IgD-negative memory B cell (primary cell): Measurements from ENCODE around the gene COL1A2. TPM values are rescaled to one million over a fixed set of nuclear protein-coding genes. Genes with fewer than 3 reads are reported as not detected.

Experiments
- H3K27ac Mint-ChIP-seq, 3 donors: one replicate each; pipeline ENCODE4 v1.8.0; 2020 to 2022; ENCODE audit warnings: mild to moderate bottlenecking in 3 of 3, mixed read lengths in 3 of 3, moderate library complexity in 1 of 3
- H3K27me3 Mint-ChIP-seq: one replicate; pipeline ENCODE4 v1.8.0; 2021; ENCODE audit warnings: mixed read lengths
- H3K36me3 Mint-ChIP-seq: one replicate; pipeline ENCODE4 v1.8.0; 2020; ENCODE audit warnings: mild to moderate bottlenecking, mixed read lengths
- H3K4me1 Mint-ChIP-seq, 3 donors: one replicate each; pipeline ENCODE4 v1.8.0; 2020 to 2022; ENCODE audit warnings: mixed read lengths in 3 of 3, mild to moderate bottlenecking in 1 of 3
- H3K4me3 Mint-ChIP-seq, 4 donors: one replicate each; pipeline ENCODE4 v1.8.0; 2020 to 2022; ENCODE audit warnings: mild to moderate bottlenecking in 4 of 4, mixed read lengths in 4 of 4, moderate library complexity in 3 of 4
- H3K9me3 Mint-ChIP-seq, 3 donors: one replicate each; pipeline ENCODE4 v1.8.0; 2020 to 2021; ENCODE audit warnings: mixed read lengths in 3 of 3, mild to moderate bottlenecking in 1 of 3
- polyA plus RNA-seq: library from polyadenylated mRNA; unstranded; fragments of 300-500 nt; fragmentation: Illumina TruSeq; gene quantifications from one replicate; pipeline ENCODE4 v1.2.3, GENCODE V29; 2021

Gene COL1A2
- polyA plus RNA-seq, 1 donor from 2014 or later = not detected

DNA sequence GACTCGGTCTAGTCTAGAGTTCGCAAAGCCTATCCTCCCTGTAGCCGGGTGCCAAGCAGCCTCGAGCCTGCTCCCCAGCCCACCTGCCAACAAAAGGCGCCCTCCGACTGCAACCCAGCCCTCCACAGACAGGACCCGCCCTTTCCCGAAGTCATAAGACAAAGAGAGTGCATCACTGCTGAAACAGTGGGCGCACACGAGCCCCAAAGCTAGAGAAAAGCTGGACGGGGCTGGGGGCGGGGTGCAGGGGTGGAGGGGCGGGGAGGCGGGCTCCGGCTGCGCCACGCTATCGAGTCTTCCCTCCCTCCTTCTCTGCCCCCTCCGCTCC lies 622 bp upstream of the COL1A2 start:
- Mint-ChIP-seq H3K9me3 (peaks cover 0 to 2% (median 0%) of the 10 kb centered on the region in 3 donors), H3K4me3 (peak overlapping the region in 1 of 4 donors; percentile 19), H3K4me1 (peaks cover 6% of the 10 kb centered on the region in 3 donors), H3K27ac (no peak overlapping the region), H3K36me3 (no peaks in the 10 kb centered on the region), H3K27me3 (peaks cover 6% of the 10 kb centered on the region)

DNA sequence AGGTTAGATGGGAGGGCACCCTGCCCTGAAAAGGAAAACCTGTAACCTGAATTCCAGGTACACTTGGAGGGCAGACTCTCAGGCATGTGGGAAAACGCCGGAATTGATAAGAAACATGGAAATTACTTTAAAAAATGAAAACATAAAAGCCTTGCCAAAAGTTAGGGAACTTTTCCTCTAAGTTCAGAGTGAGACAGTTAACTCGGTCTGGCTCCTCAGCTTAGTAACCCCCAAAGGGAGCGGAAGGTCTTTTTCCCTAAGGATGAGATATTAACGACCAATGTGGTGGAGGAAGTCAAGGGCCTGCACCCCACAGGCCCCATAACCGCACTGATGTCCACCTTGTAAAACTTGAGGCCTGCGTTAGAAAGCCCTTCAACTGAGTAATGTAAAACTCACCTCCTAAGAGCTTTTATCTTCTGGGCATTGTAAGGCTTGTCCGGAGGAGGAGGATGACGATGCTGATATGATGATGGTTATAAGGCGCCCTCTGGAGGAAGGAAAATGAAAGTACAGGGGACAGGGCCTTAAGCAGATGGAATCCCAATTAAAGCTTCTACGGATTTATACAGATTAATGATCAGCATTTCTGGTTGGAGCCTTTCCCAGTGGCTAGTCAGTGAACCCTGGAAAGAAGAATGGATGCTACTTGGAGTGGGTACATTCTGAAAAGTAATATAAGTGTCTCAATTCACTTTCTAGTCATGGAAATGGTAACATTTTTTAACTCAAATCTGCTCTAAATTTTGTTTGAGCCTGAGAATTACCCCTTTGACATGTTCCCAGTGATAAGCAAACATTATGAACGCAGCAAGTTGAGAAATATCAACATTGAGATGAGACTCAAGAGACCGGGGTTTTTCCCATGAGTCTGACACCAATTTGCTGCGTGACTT lies 694 bp downstream of the COL1A2 start:
- peaks cover 6% of the 10 kb centered on the region in 3 donors for H3K4me1 Mint-ChIP-seq
- peaks cover 6% of the 10 kb centered on the region for H3K27me3 Mint-ChIP-seq
- no peak overlapping the region for H3K27ac Mint-ChIP-seq
- H3K9me3 Mint-ChIP-seq = peaks cover 0 to under 1% (median 0%) of the 10 kb centered on the region in 3 donors
- peak overlapping the region in 3 of 4 donors; percentile 22 to 88 (median 23) for H3K4me3 Mint-ChIP-seq
- no peaks in the 10 kb centered on the region for H3K36me3 Mint-ChIP-seq

DNA sequence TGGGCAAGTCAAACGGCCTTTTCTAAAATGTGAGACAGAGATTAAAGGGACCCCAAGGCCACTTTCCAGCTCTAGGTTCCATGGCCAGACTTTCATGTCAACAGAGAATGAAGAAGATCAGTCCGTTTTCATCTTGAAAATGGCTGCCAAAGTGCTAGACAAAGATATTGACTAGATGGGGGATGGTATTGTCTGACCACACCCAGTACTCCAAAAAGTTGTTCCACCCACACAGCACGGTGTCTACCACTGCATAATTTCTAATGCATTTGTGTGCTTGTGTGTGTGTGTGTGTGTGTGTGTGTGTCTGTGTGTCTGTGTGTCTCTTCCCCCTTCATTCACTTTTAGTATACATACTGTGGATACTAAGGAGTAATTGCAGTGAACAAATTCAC lies 1.3 kb downstream of the COL1A2 start:
- H3K9me3 Mint-ChIP-seq = no peaks in the 10 kb centered on the region
- no peak overlapping the region for H3K4me3 Mint-ChIP-seq
- no peaks in the 10 kb centered on the region for H3K36me3 Mint-ChIP-seq
- peaks cover 13% of the 10 kb centered on the region for H3K27me3 Mint-ChIP-seq
- H3K27ac Mint-ChIP-seq = no peak overlapping the region
- peaks cover 6% of the 10 kb centered on the region in 3 donors for H3K4me1 Mint-ChIP-seq

DNA sequence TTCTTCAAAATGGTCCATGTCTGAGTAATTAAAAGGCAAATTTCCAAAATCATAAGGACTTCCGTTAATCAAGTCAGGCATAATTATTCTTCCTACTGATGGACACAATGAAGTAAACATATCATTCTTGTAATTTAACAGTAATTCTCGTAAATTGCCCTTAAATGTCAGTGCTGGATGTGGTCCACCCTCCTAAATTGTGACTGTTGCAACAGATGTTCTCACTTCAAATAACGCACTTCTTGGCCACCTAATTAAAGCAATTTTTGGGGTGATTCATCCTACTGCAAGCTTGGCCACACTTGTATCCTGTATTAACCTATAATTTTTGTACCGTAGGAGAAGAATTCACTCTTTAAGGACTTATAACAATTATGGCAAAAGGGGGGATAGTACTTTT lies 1.9 kb downstream of the COL1A2 start:
- H3K36me3 Mint-ChIP-seq = no peaks in the 10 kb centered on the region
- peaks cover 13% of the 10 kb centered on the region for H3K27me3 Mint-ChIP-seq
- no peaks in the 10 kb centered on the region for H3K9me3 Mint-ChIP-seq
- H3K27ac Mint-ChIP-seq = no peak overlapping the region
- H3K4me1 Mint-ChIP-seq = peaks cover 6% of the 10 kb centered on the region in 3 donors
- H3K4me3 Mint-ChIP-seq = no peak overlapping the region

DNA sequence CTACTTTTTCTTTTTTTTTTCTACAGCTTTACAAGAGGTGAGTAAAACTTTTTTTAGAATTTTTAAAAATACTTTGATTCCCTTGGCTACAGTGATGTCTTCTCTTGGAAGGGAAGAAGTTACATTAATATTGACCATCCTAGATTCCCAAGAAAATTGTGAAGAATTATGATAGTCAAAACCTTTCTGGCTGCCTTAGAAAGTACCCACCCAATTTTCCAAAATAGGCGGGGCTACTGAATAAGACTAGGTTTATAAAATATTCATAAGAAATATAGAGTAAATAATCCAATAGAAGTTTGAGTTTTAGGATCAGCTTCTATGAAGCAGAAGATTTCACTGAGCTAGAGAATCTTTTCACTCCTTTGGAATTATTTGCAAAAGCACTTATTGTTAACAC lies 3.0 kb downstream of the COL1A2 start:
- Mint-ChIP-seq H3K36me3 (no peaks in the 10 kb centered on the region), H3K27ac (no peak overlapping the region), H3K9me3 (no peaks in the 10 kb centered on the region), H3K4me1 (peaks cover 6% of the 10 kb centered on the region in 3 donors), H3K4me3 (no peak overlapping the region), H3K27me3 (peaks cover 10% of the 10 kb centered on the region)

DNA sequence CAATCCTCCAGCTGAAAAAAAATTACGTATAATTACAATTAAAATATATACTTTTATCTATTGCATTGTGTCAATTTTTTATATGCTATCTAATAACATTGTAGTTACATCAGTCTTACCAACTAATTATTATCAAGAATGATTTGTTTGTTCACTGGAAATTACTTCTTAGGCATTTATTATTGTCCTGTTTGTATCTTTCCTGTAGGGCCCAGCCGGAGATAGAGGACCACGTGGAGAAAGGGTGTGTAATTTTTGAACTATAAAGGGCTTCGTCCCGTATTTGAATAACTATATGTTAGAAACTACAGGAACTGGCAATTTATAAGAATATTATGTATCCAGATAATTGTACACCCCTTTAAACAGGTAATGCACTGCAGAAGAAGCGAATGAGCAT lies 4.1 kb downstream of the COL1A2 start:
- H3K27me3 Mint-ChIP-seq = peaks cover 10% of the 10 kb centered on the region
- peaks cover 6% of the 10 kb centered on the region in 3 donors for H3K4me1 Mint-ChIP-seq
- H3K36me3 Mint-ChIP-seq = no peaks in the 10 kb centered on the region
- no peak overlapping the region for H3K27ac Mint-ChIP-seq
- no peaks in the 10 kb centered on the region for H3K9me3 Mint-ChIP-seq
- no peak overlapping the region for H3K4me3 Mint-ChIP-seq

DNA sequence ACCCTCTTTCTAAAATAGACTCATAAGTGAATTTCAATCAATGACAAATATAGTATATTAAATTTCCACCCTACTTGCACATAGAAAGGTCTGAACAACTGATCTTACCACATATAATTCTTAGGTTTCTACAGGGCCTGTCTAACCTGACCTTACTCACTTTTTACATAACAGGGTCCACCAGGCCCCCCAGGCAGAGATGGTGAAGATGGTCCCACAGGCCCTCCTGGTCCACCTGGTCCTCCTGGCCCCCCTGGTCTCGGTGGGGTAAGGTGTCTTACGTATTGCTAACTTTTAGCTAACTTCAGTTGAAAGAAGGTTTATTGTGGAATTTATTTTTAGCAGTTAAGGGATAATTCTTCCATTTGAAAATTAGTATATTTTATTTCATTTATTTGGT lies 5.3 kb downstream of the COL1A2 start:
- no peaks in the 10 kb centered on the region for H3K9me3 Mint-ChIP-seq
- no peak overlapping the region for H3K4me3 Mint-ChIP-seq
- no peaks in the 10 kb centered on the region for H3K36me3 Mint-ChIP-seq
- H3K27me3 Mint-ChIP-seq = peaks cover 9% of the 10 kb centered on the region
- H3K27ac Mint-ChIP-seq = no peak overlapping the region
- H3K4me1 Mint-ChIP-seq = peaks cover 2 to 5% (median 2%) of the 10 kb centered on the region in 3 donors

DNA sequence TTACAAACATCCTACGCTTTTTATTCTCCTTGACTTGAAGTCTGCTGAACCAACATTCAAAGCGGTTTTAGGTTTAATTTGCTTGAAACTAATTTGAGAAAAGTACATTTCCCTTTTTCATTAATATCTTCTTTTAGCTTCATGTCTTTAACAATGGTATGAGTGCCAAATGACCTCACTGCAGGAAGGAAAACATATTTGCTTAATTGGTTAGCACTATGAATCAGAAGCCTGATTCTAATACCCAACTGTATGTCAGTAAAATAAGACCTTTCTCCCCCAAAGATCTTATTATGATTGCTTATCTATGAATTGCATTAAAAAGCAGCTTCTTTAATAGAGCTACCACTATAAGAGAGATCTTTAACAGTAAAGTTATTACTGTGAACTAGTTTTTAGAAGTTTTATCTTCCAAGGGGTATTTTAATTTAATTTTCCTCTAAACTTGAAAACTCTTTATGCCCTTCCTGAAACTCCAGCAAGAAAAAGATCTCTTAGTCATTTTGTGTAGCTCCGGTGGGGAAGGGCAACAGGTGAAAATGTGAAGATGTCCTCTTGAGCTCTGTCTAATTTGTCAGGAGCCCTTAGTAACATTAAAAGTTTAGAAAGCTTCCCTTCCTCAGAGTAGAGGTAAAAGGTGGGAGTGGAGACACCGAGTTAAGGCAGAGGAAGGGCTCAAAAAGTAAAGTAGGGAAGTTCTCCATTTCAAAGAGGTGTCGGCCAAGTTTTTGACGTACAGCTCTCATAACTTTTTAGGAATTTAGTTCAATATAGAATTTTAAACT lies 6.1 kb downstream of the COL1A2 start:
- H3K27me3 Mint-ChIP-seq = peaks cover 7% of the 10 kb centered on the region
- H3K4me3 Mint-ChIP-seq = no peak overlapping the region

DNA sequence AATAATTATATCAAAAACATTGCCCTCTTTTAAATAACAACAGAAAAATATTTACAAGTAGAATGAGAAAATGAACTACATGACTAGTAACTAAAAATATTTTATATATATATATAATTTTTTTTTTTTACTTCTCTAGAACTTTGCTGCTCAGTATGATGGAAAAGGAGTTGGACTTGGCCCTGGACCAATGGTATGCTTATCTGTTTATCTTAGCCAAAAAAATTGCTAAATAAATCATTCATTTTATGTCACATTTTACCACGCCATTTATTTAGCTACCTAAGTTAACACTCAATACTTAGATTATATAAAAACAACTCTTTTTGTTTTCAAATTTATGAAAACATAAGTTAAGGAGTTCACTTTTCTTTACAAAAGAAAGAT lies 6.7 kb downstream of the COL1A2 start:
- H3K27ac Mint-ChIP-seq = no peak overlapping the region
- H3K9me3 Mint-ChIP-seq = no peaks in the 10 kb centered on the region
- H3K27me3 Mint-ChIP-seq = peaks cover 7% of the 10 kb centered on the region
- H3K4me1 Mint-ChIP-seq = no peaks in the 10 kb centered on the region
- H3K4me3 Mint-ChIP-seq = no peak overlapping the region
- H3K36me3 Mint-ChIP-seq = no peaks in the 10 kb centered on the region

More for the DNA sequence above, 6.1 kb downstream of the COL1A2 start:
- H3K9me3 Mint-ChIP-seq = no peaks in the 10 kb centered on the region
- no peaks in the 10 kb centered on the region for H3K4me1 Mint-ChIP-seq
- H3K36me3 Mint-ChIP-seq = no peaks in the 10 kb centered on the region
- H3K27ac Mint-ChIP-seq = no peak overlapping the region

DNA sequence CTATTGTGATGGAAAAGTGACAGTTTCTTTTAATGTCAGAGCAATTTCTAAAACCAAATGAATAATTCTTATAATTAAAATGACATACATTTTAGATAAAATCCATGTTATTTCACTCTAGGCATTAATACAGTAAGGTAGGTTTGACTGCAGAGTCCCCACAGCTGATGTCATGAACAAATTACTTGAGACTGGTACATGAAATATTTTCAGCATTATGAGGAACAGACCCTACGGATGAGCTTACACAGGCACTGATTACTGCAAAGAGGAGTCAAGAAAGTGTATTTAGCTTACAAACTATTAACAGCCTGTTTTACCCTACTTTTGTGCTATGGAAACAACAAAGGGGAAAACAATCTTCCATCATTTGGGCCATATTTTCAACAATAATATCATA lies 8.9 kb downstream of the COL1A2 start:
- no peak overlapping the region for H3K27ac Mint-ChIP-seq
- H3K4me1 Mint-ChIP-seq = no peaks in the 10 kb centered on the region

DNA sequence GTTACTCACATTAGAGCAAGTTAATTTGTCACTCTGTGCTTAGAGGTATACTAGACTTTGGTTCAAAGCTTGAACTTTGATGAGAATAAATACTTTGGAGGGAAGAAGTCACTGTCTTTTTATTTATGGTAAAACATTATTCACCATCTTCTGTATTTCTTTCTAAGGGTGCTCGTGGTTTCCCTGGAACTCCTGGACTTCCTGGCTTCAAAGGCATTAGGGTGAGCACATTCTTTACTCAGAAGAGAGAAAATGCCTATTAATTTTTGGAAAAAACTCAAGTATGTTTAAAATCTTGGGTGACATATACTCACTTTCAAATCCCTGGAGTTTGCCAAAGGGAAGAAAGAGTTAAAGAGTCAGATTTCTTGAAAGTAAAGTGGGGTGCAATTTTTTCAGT lies 10.8 kb downstream of the COL1A2 start:
- no peaks in the 10 kb centered on the region for H3K9me3 Mint-ChIP-seq
- no peak overlapping the region for H3K4me3 Mint-ChIP-seq
- peaks cover 0 to under 1% (median 0%) of the 10 kb centered on the region in 3 donors for H3K4me1 Mint-ChIP-seq
- H3K36me3 Mint-ChIP-seq = no peaks in the 10 kb centered on the region
- H3K27ac Mint-ChIP-seq = no peak overlapping the region
- H3K27me3 Mint-ChIP-seq = peaks cover 8% of the 10 kb centered on the region

More for the DNA sequence above, 8.9 kb downstream of the COL1A2 start:
- H3K27me3 Mint-ChIP-seq = peaks cover 7% of the 10 kb centered on the region
- H3K9me3 Mint-ChIP-seq = no peaks in the 10 kb centered on the region
- H3K4me3 Mint-ChIP-seq = no peak overlapping the region
- H3K36me3 Mint-ChIP-seq = no peaks in the 10 kb centered on the region

DNA sequence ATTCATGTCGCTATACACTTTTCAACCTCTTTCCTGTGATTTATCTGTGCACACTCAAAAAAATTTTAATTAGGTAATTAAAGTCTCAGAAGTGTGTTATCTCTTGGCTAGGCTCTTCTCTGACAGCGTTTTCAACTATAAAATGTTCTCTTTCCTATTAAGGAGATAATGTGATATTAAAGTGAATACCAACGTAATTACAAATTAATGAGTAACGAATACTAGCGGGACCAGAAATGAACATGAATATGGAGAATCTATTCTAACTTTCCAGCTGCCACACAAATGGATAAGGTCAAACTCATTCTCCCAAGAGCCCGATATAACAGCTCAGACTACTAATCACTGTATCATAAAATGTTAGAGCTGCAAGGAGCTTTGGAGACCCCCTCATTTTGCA lies 12.0 kb downstream of the COL1A2 start:
- no peak overlapping the region for H3K27ac Mint-ChIP-seq
- H3K36me3 Mint-ChIP-seq = no peaks in the 10 kb centered on the region
- no peaks in the 10 kb centered on the region for H3K9me3 Mint-ChIP-seq
- H3K27me3 Mint-ChIP-seq = peaks cover 1% of the 10 kb centered on the region
- no peak overlapping the region for H3K4me3 Mint-ChIP-seq
- peaks cover 2 to 9% (median 6%) of the 10 kb centered on the region in 3 donors for H3K4me1 Mint-ChIP-seq

DNA sequence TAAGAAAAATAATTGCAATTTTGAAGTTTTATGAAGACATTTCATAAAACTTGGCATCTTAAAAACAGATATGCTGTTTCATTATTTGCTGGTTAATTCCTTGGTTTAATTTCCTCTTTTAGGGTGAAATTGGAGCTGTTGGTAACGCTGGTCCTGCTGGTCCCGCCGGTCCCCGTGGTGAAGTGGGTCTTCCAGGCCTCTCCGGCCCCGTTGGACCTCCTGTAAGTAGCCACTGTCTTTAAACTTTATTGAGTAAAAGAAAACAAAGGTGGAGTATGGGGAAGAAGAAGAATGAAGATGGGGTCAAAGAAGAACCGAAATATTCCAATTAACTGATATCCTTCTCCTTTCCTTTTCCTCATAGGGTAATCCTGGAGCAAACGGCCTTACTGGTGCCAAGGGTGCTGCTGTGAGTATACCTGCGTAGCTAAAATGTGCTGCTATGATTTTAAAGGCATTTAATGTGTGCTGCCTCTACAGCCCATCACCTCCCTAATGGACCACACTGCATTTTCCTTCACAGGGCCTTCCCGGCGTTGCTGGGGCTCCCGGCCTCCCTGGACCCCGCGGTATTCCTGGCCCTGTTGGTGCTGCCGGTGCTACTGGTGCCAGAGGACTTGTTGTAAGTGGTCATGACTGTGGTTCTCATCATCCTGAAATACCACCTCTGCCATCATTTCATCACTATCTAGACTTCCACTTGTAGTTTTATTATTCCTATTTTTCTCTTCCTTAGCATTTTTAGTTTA lies 14.7 kb downstream of the COL1A2 start:
- Mint-ChIP-seq H3K27me3 (peaks cover 1% of the 10 kb centered on the region), H3K27ac (peak overlapping the region in 1 of 3 donors; percentile 33), H3K36me3 (no peaks in the 10 kb centered on the region), H3K4me1 (peaks cover 2 to 9% (median 6%) of the 10 kb centered on the region in 3 donors), H3K4me3 (no peak overlapping the region), H3K9me3 (no peaks in the 10 kb centered on the region)

DNA sequence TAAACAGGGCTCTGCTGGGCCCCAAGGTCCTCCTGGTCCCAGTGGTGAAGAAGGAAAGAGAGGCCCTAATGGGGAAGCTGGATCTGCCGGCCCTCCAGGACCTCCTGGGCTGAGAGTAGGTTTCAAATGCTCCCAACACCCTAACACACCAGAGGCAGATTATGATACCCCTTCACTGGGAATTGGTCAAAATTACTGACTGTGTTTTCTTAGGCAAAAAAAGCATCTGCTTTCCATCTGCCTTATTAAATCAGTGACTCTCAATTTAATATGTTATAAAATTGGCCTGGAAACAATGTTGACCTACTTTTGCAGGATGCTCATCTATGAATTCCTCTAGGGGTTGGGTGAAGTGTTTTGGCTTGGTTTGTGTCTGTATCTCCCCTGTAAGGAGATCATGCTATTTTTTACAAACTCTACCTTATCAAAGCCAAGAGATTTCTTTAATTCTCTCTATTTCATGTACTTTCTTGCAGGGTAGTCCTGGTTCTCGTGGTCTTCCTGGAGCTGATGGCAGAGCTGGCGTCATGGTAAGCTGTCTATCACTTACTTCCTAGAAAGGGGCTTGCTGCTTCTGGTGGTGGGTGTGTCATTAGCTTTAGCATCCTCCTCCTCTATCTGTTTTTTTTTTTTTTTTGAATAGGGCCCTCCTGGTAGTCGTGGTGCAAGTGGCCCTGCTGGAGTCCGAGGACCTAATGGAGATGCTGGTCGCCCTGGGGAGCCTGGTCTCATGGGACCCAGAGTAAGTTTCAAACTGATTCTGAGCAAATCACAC lies 15.9 kb downstream of the COL1A2 start:
- H3K9me3 Mint-ChIP-seq = no peaks in the 10 kb centered on the region
- H3K4me3 Mint-ChIP-seq = peak overlapping the region in 2 of 4 donors; percentile 55 to 85
- peaks cover 2 to 9% (median 6%) of the 10 kb centered on the region in 3 donors for H3K4me1 Mint-ChIP-seq
- H3K27ac Mint-ChIP-seq = no peak overlapping the region
- H3K36me3 Mint-ChIP-seq = no peaks in the 10 kb centered on the region
- peaks cover 1% of the 10 kb centered on the region for H3K27me3 Mint-ChIP-seq
